Endodermal cell (in vitro differentiated cells): ENCODE data around the gene VAMP4. TPM values are rescaled to one million over a fixed set of nuclear protein-coding genes. Genes with fewer than 3 reads are reported as not detected.
A peak's percentile ranks its signal among the peaks of the same experiment; 100 is the strongest.

Experiments
- DNase-seq: peaks from one replicate; pipeline ENCODE4 v3.0.0-alpha.2; 2017
- H3K27ac ChIP-seq: 2 replicates; pipeline ENCODE4 v1.5.1; 2013; ENCODE audit warnings: mild to moderate bottlenecking, low read depth, low read length, moderate library complexity
- H3K27me3 ChIP-seq: 2 replicates; pipeline ENCODE4 v1.6.1; 2013; ENCODE audit warnings: mild to moderate bottlenecking, low read length, moderate library complexity; ENCODE audit not compliant: insufficient read depth, control insufficient read depth, poor library complexity, severe bottlenecking
- H3K36me3 ChIP-seq: 2 replicates; pipeline ENCODE4 v1.7.0; 2013; ENCODE audit warnings: mild to moderate bottlenecking, low read length, moderate library complexity; ENCODE audit not compliant: control insufficient read depth, insufficient read depth
- H3K4me1 ChIP-seq: one replicate; pipeline ENCODE4 v1.7.0; 2013; ENCODE audit warnings: low read length; ENCODE audit not compliant: control insufficient read depth, insufficient read depth
- H3K4me3 ChIP-seq: 2 replicates; pipeline ENCODE4 v1.5.1; 2013; ENCODE audit warnings: mild to moderate bottlenecking, low read length, moderate library complexity
- H3K9ac ChIP-seq: 2 replicates; pipeline ENCODE4 v1.6.1; 2013; ENCODE audit warnings: mild to moderate bottlenecking, low read length, moderate library complexity; ENCODE audit not compliant: poor library complexity, severe bottlenecking; ENCODE audit errors: extremely low read depth
- H3K9me3 ChIP-seq: 2 replicates; pipeline ENCODE4 v1.6.1; 2013; ENCODE audit warnings: mild to moderate bottlenecking, low read length, moderate library complexity; ENCODE audit not compliant: control insufficient read depth
- H3K27ac Mint-ChIP-seq: 2 replicates; pipeline ENCODE4 v1.8.0; 2020; ENCODE audit warnings: mixed read lengths
- H3K27me3 Mint-ChIP-seq: 2 replicates; pipeline ENCODE4 v1.8.0; 2021; ENCODE audit warnings: mild to moderate bottlenecking, mixed read lengths; ENCODE audit not compliant: insufficient read depth
- H3K36me3 Mint-ChIP-seq: 2 replicates; pipeline ENCODE4 v1.8.0; 2020; ENCODE audit warnings: low read depth, mixed read lengths
- H3K4me1 Mint-ChIP-seq: 2 replicates; pipeline ENCODE4 v1.8.0; 2020; ENCODE audit warnings: mixed read lengths
- H3K4me3 Mint-ChIP-seq: 2 replicates; pipeline ENCODE4 v1.8.0; 2020; ENCODE audit warnings: mild to moderate bottlenecking, moderate library complexity, mixed read lengths
- H3K9me3 Mint-ChIP-seq: 2 replicates; pipeline ENCODE4 v1.8.0; 2020; ENCODE audit warnings: mild to moderate bottlenecking, mixed read lengths
- CTCF ChIP-seq: fragments of 200-600 bp; sonication (generic); conservative IDR thresholded peaks from 2 replicates; pipeline ENCODE4 v1.5.0; 2021; ENCODE audit warnings: antibody characterized with exemption, mild to moderate bottlenecking
- WGBS, 2 experiments: methylation state at CpG; one replicate each; pipeline versions ENCODE4 v1.1.5 to v1.1.7; 2013; ENCODE audit warnings: missing lambda C conversion rate in 2 of 2, mixed read lengths in 1 of 2; ENCODE audit not compliant: insufficient coverage in 1 of 2, insufficient read length in 1 of 2; 5-methylcytosine and 5-hydroxymethylcytosine counted together
- long read RNA-seq, 4 experiments: library from polyadenylated mRNA in 2 of 4; library from RNA in 1 of 4; library from capped mRNA in 1 of 4; stranded (forward) in 3 of 4; unstranded in 1 of 4; transcript quantifications; one replicate each; pipeline ENCODE4 v2.0.0, GENCODE V29; 2020 to 2021; ENCODE audit warnings: inconsistent platforms in 1 of 4
- polyA plus RNA-seq, 2 experiments: library from polyadenylated mRNA; stranded (reverse); fragments of 50-300 nt; gene quantifications; one replicate each; pipeline ENCODE4 v1.2.3, GENCODE V29; 2013
- total RNA-seq, 2 donors: library from RNA; stranded (reverse); fragmentation: NEBNext Ultra II Directional in 1 of 2; extraction: Animal tissue kit (Norgen Biotek cat#: 25700) in 1 of 2; gene quantifications; 2 replicates in 1 of 2; 3 replicates in 1 of 2; pipeline ENCODE4 v1.2.1, GENCODE V29; 2021

The VAMP4 gene
- total RNA-seq = 1 to 10 TPM; 6.2 to 6.9 TPM
- 11.6 TPM for polyA plus RNA-seq (2013, experiment 1 of 2)
- 11.1 TPM for polyA plus RNA-seq (2013, experiment 2 of 2)
- long read RNA-seq, experiment 1, full-length matches to known transcripts = 2 of 4 reads
- long read RNA-seq, experiment 1, partial matches to known transcripts = 1 of 4 reads
- long read RNA-seq, experiment 1, other reads (novel, unspliced or antisense) = 1 of 4 reads
- long read RNA-seq, experiment 2, full-length matches to known transcripts = 9 of 17 reads
- long read RNA-seq, experiment 2, partial matches to known transcripts = 0 of 17 reads
- long read RNA-seq, experiment 2, other reads (novel, unspliced or antisense) = 8 of 17 reads
- long read RNA-seq, experiment 3, full-length matches to known transcripts = 7 of 13 reads
- long read RNA-seq, experiment 3, partial matches to known transcripts = 1 of 13 reads
- long read RNA-seq, experiment 3, other reads (novel, unspliced or antisense) = 5 of 13 reads
- long read RNA-seq, experiment 4, full-length matches to known transcripts = 4 of 8 reads
- long read RNA-seq, experiment 4, partial matches to known transcripts = 1 of 8 reads
- long read RNA-seq, experiment 4, other reads (novel, unspliced or antisense) = 3 of 8 reads

GRCh38 chr1:171741872-171742576 lies at the start of gene VAMP4:
Gene VAMP4, minus strand, starts transcription at chr1:171742065. Its CDS starts 3,651 bp downstream, at chr1:171738414.
- peaks cover 8% of the 10 kb centered on the region for H3K36me3 ChIP-seq
- H3K9me3 Mint-ChIP-seq = no peaks in the 10 kb centered on the region
- H3K27ac Mint-ChIP-seq = peak within 1 kb of the TSS; percentile 99
- no peak for TF ChIP-seq CTCF
- peak within 1 kb of the TSS; percentile 67 for H3K27ac ChIP-seq
- peak within 1 kb of the TSS; percentile 65 for H3K9ac ChIP-seq
- 0 to 2% methylated on average over 11 to 57 of the region's 57 CpGs for WGBS, 2 experiments
- H3K27me3 ChIP-seq = no peaks in the 10 kb centered on the region
- H3K4me1 ChIP-seq = no peaks in the 10 kb centered on the region
- H3K27me3 Mint-ChIP-seq = no peaks in the 10 kb centered on the region
- peak; percentile 95 for DNase-seq
- no peaks in the 10 kb centered on the region for H3K9me3 ChIP-seq
- H3K4me1 Mint-ChIP-seq = peaks cover 18% of the 10 kb centered on the region
- H3K36me3 Mint-ChIP-seq = peaks cover under 1% of the 10 kb centered on the region
- peak within 1 kb of the TSS; percentile 99 for H3K4me3 Mint-ChIP-seq
- H3K4me3 ChIP-seq = peak within 1 kb of the TSS; percentile 91

- H3K36me3 ChIP-seq = peaks cover 90% of the 10 kb centered on the region
Measured at GRCh38 chr1:171790318-171790717, 48.5 kb upstream of the VAMP4 start.

More at GRCh38 chr1:171790318-171790717, 48.5 kb upstream of the VAMP4 start:
- Mint-ChIP-seq H3K36me3 (peaks cover 86% of the 10 kb centered on the region), H3K27ac (no peak overlapping the region), H3K4me1 (peaks cover 4% of the 10 kb centered on the region), H3K27me3 (no peaks in the 10 kb centered on the region), H3K9me3 (no peaks in the 10 kb centered on the region), H3K4me3 (no peak overlapping the region)
- Histone ChIP-seq H3K4me3 (no peak overlapping the region), H3K27me3 (no peaks in the 10 kb centered on the region), H3K27ac (no peak overlapping the region), H3K4me1 (no peaks in the 10 kb centered on the region), H3K9ac (no peak overlapping the region), H3K9me3 (no peaks in the 10 kb centered on the region)
- WGBS, 2 experiments = 81 to 90% methylated on average over 6 of the region's 6 CpGs
- DNase-seq = no peak
- no peak for TF ChIP-seq CTCF
